Effector memory CD4-positive, alpha-beta T cell (primary cell): ENCODE results near the gene STUB1.

ENCODE experiments used
- DNase-seq, 3 donors: peaks; one replicate each; pipeline ENCODE4 v3.0.0-alpha.2; 2020
- H3K27ac ChIP-seq: 2 replicates; pipeline ENCODE4 v1.7.0; 2013; ENCODE audit warnings: mild to moderate bottlenecking, low read length, moderate library complexity; ENCODE audit not compliant: insufficient read depth, poor library complexity, severe bottlenecking
- H3K27me3 ChIP-seq: replicated peaks from 2 replicates; pipeline ENCODE4 v1.7.0; 2013; ENCODE audit warnings: mild to moderate bottlenecking, low read length; ENCODE audit not compliant: insufficient read depth, control insufficient read depth, poor library complexity, severe bottlenecking
- H3K36me3 ChIP-seq: 2 replicates; pipeline ENCODE4 v1.7.0; 2013; ENCODE audit warnings: mild to moderate bottlenecking, low read length, moderate library complexity; ENCODE audit not compliant: control insufficient read depth, insufficient read depth
- H3K4me1 ChIP-seq: 2 replicates; pipeline ENCODE4 v1.7.0; 2013; ENCODE audit warnings: low read length, mild to moderate bottlenecking; ENCODE audit not compliant: control insufficient read depth, insufficient read depth, poor library complexity, severe bottlenecking
- H3K4me3 ChIP-seq: 2 replicates; pipeline ENCODE4 v1.7.0; 2013; ENCODE audit warnings: low read length, low read depth, mild to moderate bottlenecking; ENCODE audit not compliant: insufficient read depth, poor library complexity, severe bottlenecking
- H3K9me3 ChIP-seq: 2 replicates; pipeline ENCODE4 v1.7.0; 2013; ENCODE audit warnings: mild to moderate bottlenecking, low read length, moderate library complexity; ENCODE audit not compliant: control insufficient read depth

Gene STUB1

DNA sequence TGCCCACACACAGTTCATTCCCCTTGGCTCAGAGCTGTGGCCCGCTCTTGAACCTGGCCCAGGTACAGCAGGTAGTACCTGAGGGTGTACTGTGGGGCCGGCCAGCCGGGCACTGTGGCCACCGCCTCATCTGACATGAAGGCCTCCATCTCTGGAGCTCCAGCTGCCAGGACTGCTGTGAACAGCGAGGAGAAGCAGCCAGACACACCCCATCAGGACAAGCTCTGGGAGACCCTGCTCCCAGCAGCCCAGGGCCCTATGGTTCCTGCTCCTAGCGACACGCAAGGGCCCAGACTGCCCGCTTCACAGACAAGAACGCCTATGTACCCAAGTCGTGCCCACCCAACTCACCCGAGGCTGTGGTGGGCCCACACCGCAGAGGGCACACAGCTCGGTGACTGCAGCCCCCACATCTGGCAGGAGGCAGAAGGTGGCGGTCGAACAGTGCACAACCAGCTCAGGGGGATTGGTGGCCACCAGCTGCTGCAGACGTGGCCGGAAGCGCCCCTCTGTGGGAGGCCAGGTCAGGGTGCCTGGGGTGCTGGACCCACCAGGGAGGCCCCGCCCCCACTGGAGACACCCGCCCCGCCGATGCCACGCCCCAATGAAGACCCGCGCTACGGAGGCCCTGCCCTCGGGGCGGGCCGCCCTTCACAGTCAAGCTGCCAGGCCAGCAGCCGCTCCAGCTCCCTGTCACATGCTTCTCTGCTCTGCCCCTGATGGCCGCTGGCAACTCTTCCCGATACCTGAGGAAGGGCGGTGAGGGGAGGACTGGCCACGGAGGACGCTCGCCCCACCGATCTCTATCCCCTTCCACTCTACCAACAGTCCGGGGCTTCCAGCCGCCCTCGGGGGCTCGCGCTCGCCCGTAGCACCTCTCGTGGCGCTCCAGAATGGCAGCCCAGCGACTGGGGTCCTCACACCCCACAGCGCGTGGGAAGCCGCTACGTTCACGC is 1.1 kb upstream of the STUB1 start:
- DNase-seq, result peak; percentile 29 to 50 (median 34)
- Histone ChIP-seq H3K36me3 (peaks cover 10% of the 10 kb centered on the region), H3K4me1 (peaks cover 47% of the 10 kb centered on the region), H3K27me3 (no peaks in the 10 kb centered on the region), H3K27ac (peak overlapping the region; percentile 53), H3K4me3 (peak overlapping the region; percentile 49), H3K9me3 (no peaks in the 10 kb centered on the region)

DNA sequence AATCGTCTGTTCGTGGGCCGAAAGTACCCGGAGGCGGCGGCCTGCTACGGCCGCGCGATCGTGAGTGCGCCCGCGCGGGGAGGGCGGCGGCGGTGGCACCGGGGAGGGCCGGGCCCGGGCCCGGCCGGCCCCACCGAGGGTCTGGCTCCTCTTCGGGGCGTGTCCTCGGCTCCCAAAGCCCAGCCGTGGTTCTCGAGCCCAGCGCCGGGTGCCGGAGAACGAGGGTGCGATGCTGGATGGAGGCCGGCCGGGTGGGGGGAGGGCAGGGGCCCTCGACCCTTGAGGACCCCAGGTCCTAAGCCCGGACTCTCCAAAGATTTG is 375 bp downstream of the STUB1 start:
- H3K27me3 ChIP-seq, result no peaks in the 10 kb centered on the region
- H3K4me1 ChIP-seq, result peaks cover 54% of the 10 kb centered on the region
- H3K9me3 ChIP-seq, result no peaks in the 10 kb centered on the region
- H3K4me3 ChIP-seq, result peak overlapping the region; percentile 65
- peaks cover 10% of the 10 kb centered on the region for H3K36me3 ChIP-seq
- DNase-seq, result no peak
- H3K27ac ChIP-seq, result peak overlapping the region; percentile 67

DNA sequence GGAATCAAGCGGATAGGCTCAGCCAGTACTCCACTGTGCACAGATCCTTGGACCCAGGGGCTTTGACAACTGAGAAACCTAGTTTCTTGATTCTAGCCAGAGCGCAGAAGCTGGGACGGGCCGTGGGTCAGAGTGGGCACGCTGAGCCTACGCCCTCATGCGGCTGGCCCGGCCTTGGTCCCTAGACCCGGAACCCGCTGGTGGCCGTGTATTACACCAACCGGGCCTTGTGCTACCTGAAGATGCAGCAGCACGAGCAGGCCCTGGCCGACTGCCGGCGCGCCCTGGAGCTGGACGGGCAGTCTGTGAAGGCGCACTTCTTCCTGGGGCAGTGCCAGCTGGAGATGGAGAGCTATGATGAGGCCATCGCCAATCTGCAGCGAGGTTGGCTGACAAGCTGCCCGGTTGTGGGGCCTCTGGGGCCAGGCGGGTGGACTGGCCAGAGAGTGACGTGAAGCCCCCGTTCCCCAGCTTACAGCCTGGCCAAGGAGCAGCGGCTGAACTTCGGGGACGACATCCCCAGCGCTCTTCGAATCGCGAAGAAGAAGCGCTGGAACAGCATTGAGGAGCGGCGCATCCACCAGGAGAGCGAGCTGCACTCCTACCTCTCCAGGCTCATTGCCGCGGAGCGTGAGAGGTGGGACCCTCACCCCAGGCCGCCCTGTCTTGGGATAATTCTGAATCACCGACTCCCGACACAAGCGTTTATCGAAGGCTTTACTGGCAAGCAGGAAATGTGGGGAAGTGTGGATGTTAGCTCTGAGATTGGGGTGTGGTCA is 946 bp downstream of the STUB1 start:
- Histone ChIP-seq H3K9me3 (no peaks in the 10 kb centered on the region), H3K27ac (peak overlapping the region; percentile 67), H3K36me3 (peaks cover 12% of the 10 kb centered on the region), H3K27me3 (no peaks in the 10 kb centered on the region), H3K4me3 (peak overlapping the region; percentile 65), H3K4me1 (peaks cover 53% of the 10 kb centered on the region)
- no peak for DNase-seq

DNA sequence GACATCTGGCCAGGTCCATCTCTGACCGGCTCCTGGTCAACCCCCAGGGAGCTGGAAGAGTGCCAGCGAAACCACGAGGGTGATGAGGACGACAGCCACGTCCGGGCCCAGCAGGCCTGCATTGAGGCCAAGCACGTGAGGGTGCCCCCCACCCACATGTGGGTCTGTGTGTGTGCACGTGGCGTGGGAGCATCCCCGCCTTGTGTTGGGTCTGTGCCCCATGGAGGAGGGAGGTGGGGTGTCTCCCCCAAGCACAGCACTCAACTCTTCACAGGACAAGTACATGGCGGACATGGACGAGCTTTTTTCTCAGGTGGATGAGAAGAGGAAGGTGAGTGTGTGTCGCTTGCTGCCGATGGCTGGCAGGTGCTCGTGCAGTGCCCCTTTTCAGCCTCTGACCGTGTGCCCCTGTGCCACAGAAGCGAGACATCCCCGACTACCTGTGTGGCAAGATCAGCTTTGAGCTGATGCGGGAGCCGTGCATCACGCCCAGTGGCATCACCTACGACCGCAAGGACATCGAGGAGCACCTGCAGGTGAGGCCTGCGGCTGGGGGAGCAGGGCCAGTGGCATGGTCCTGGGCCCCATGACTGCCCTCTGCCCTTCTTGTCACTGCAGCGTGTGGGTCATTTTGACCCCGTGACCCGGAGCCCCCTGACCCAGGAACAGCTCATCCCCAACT is 1.7 kb downstream of the STUB1 start:
- H3K4me3 ChIP-seq, result no peak overlapping the region
- peaks cover 19% of the 10 kb centered on the region for H3K36me3 ChIP-seq
- H3K27ac ChIP-seq, result no peak overlapping the region
- no peaks in the 10 kb centered on the region for H3K9me3 ChIP-seq
- DNase-seq, result no peak
- peaks cover 47% of the 10 kb centered on the region for H3K4me1 ChIP-seq
- no peaks in the 10 kb centered on the region for H3K27me3 ChIP-seq

DNA sequence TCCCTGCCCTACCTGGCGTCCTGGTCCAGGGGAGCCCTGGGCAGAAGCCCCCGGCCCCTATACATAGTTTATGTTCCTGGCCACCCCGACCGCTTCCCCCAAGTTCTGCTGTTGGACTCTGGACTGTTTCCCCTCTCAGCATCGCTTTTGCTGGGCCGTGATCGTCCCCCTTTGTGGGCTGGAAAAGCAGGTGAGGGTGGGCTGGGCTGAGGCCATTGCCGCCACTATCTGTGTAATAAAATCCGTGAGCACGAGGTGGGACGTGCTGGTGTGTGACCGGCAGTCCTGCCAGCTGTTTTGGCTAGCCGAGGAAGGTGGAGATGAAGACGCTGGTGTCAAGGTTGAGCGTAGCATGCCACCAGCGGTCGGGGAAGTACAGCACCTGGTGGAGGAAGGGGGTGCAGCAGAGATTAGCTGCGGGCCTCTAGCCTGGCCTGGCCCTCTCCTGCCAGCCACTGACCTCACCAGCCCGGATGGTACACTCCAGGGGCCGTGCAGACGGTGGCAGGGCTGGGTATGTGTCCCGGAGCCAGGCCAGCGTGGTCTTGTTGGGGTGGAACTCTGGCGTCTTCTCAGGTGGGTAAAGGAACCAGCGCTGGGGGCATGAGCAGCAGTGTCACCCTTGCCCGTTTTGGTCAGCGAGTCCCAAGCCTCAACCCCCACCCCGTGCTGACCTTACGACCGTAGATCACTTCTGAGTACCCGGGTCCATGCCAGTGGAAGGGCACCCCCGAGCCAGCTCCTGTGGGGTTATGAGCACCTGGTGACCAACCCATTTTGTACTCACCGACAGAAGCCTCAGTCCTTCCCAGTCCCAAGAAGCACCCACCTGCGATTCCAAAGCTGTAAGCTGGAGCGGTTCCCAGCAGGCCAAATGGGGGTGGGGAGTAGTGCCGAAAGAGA is 2.5 kb downstream of the STUB1 start:
- no peak for DNase-seq
- H3K4me1 ChIP-seq, result peaks cover 42% of the 10 kb centered on the region
- peaks cover 20% of the 10 kb centered on the region for H3K36me3 ChIP-seq
- H3K4me3 ChIP-seq, result no peak overlapping the region
- no peak overlapping the region for H3K27ac ChIP-seq
- no peaks in the 10 kb centered on the region for H3K27me3 ChIP-seq
- no peaks in the 10 kb centered on the region for H3K9me3 ChIP-seq

DNA sequence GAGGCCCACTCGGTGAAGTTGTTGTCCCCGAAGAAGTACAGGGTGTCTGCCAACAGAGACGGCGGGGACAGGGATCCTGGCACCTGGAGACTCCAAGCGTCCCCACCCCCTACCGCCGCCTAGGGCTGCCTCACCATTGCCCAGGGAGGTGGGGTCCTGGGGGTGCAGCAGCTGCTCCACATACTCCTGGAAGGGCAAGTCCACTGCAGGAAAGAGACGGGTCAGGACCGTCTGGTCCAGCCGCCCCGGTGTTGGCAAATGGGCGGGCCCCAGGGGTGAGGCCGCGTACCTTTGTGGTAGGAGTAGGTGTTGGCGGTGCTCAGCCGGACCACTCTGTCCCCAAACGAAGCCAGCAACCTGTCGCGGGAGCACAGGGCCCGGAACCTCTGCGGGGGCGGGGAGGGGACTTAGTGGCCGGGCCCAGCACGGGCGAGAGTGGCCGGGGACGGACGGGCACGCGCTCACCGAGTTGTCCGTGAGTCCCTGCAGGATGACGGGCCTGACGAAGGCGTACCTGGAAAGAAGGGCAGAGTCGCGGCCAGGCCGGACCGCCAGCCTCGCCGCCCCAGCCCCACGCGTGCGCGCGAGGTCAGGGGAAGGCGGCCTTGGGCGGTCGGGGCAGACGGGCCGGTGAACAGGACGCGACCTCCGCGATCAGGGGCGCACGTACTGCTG is 3.3 kb downstream of the STUB1 start:
- Histone ChIP-seq H3K4me1 (peaks cover 42% of the 10 kb centered on the region), H3K27ac (peak overlapping the region; percentile 75), H3K27me3 (no peaks in the 10 kb centered on the region), H3K36me3 (peaks cover 20% of the 10 kb centered on the region), H3K4me3 (peak overlapping the region; percentile 52), H3K9me3 (no peaks in the 10 kb centered on the region)
- no peak for DNase-seq

DNA sequence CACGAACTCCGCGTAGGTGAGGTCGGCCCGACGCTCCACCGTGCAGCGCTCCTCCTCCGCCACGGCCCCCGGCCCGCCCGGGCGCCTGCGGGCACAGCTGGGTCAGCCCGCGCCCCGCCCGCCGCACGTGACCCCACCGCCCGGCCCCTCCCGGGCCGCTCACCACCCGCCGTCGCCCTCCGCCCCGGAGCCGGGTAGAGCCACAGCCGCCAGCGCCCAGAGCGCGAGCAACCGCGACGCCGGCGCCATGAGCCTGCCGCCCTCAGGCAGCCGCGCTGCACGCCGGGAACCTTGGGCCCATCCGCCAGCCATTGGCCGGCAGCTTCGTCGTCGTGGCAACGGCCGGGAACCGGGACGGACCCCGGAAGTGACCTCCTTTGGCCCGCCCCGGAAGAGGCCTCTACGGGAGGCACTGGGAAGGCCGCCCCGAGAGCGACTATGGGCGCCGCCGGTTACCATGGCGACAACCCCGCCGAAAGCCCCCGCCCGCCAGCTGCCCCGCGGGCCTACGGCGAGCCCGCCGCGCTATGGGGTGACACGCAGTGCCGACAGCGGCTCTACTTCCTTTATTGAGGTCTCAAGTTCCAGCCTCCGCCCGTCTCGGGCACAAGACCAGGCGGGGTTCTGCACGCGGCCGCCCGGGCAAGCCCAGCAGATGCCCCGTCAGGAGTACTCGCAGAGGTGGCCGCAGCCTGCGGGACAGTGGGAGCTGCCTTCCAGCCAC is 4.0 kb downstream of the STUB1 start, which contains the start of gene JMJD8:
Gene JMJD8, minus strand, starts transcription at position 264 of the 724 bp plus-strand sequence. Its CDS starts 15 bp downstream, at position 249.
- H3K9me3 ChIP-seq, result no peaks in the 10 kb centered on the region
- peak within 1 kb of the TSS; percentile 75 for H3K27ac ChIP-seq
- H3K4me1 ChIP-seq, result peaks cover 40% of the 10 kb centered on the region
- peaks cover 20% of the 10 kb centered on the region for H3K36me3 ChIP-seq
- peak within 1 kb of the TSS; percentile 52 for H3K4me3 ChIP-seq
- DNase-seq, result peak; percentile 93 to 98 (median 96)
- no peaks in the 10 kb centered on the region for H3K27me3 ChIP-seq

DNA sequence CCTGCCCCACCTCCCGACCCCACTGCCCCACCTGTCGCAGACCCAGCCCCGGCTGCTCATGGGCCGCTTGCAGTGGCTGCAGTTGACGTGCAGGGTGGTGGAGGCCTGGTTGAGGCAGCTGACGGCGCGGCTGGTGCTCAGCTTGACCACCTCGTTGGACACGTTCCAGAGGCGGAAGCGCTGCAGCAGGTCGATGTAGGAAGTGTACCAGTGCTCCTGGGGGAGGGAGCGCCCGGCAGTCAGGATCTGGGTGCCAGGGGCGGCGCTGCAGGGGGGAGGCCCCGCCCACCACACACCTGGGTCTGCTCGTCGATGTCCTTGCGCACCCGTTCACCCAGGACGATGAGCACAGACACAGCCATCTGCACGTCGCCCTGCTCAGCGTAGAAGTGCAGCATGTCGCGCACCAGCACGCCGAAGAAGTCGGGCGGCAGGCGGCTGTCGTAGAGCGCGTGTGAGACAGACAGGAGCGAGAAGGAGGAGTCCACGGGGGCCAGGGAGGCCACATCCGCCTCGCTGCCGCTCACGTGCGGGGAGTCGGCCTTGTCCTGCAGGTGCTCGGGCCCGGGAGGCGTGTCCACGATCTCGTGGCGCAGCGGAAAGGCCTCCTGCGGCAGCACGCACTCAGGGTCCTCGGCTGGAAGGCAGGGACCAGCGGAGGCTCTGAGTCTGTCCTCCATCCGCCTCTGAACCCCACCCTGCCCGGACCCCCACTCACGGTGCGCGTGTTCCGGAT is 4.9 kb downstream of the STUB1 start:
- Histone ChIP-seq H3K36me3 (peaks cover 20% of the 10 kb centered on the region), H3K27me3 (no peaks in the 10 kb centered on the region), H3K4me3 (no peak overlapping the region), H3K27ac (peak overlapping the region; percentile 75), H3K4me1 (peaks cover 43% of the 10 kb centered on the region), H3K9me3 (no peaks in the 10 kb centered on the region)
- no peak for DNase-seq
